Measurements from ENCODE around the gene CEMIP.

DNA sequence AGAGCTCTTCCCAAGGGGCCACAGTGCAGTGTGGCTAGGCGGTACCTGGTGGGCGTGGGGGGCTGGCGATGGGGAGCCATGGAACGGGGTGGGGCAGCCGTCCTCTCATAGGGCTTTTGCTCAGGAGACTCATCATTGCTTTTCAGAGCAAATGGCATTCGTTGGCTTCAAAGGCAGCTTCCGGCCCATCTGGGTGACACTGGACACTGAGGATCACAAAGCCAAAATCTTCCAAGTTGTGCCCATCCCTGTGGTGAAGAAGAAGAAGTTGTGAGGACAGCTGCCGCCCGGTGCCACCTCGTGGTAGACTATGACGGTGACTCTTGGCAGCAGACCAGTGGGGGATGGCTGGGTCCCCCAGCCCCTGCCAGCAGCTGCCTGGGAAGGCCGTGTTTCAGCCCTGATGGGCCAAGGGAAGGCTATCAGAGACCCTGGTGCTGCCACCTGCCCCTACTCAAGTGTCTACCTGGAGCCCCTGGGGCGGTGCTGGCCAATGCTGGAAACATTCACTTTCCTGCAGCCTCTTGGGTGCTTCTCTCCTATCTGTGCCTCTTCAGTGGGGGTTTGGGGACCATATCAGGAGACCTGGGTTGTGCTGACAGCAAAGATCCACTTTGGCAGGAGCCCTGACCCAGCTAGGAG lies 169.6 kb downstream of the CEMIP start:
- TF ChIP-seq POLR2A (IDR thresholded peaks at IDR 0.05) (no peak), POLR2AphosphoS5 (IDR thresholded peaks at IDR 0.05) (no peak)
- TF ChIP-seq, protein P1, sequence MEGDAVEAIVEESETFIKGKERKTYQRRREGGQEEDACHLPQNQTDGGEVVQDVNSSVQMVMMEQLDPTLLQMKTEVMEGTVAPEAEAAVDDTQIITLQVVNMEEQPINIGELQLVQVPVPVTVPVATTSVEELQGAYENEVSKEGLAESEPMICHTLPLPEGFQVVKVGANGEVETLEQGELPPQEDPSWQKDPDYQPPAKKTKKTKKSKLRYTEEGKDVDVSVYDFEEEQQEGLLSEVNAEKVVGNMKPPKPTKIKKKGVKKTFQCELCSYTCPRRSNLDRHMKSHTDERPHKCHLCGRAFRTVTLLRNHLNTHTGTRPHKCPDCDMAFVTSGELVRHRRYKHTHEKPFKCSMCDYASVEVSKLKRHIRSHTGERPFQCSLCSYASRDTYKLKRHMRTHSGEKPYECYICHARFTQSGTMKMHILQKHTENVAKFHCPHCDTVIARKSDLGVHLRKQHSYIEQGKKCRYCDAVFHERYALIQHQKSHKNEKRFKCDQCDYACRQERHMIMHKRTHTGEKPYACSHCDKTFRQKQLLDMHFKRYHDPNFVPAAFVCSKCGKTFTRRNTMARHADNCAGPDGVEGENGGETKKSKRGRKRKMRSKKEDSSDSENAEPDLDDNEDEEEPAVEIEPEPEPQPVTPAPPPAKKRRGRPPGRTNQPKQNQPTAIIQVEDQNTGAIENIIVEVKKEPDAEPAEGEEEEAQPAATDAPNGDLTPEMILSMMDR (IDR thresholded peaks at IDR 0.05): no peak

Data from transverse colon (tissue), 4 donors.